Thyroid gland (tissue), 4 donors: ENCODE data around the gene TMEM273. TPM values are rescaled to one million over a fixed set of nuclear protein-coding genes. Genes with fewer than 3 reads are reported as not detected.

Source experiments
- DNase-seq, 2 donors: peaks; one replicate each; pipeline ENCODE4 v3.0.0-alpha.2; 2019
- H3K27ac ChIP-seq, 3 donors: fragments of 200-600 bp; sonication (generic); 1 replicate in 2 of 3; 2 replicates in 1 of 3; pipeline ENCODE4 v1.5.1; 2016 to 2019; ENCODE audit warnings: mild to moderate bottlenecking in 1 of 3, moderate library complexity in 1 of 3
- H3K27me3 ChIP-seq: fragments of 200-600 bp; sonication (generic); one replicate; pipeline ENCODE4 v1.5.1; 2019
- H3K36me3 ChIP-seq, 2 donors: fragments of 200-600 bp; sonication (generic); one replicate each; pipeline ENCODE4 v1.5.1; 2016 to 2019
- H3K4me1 ChIP-seq, 2 donors: fragments of 200-600 bp; sonication (generic); one replicate each; pipeline ENCODE4 v1.5.1; 2017 to 2019
- H3K4me3 ChIP-seq, 3 donors: fragments of 200-600 bp; sonication (generic); replicated peaks in 1 of 3; 1 replicate in 2 of 3; 2 replicates in 1 of 3; pipeline ENCODE4 v1.5.1; 2016; ENCODE audit warnings: mild to moderate bottlenecking in 1 of 3
- H3K9me3 ChIP-seq: fragments of 200-600 bp; sonication (generic); one replicate; pipeline ENCODE4 v1.5.1; 2017
- POLR2A ChIP-seq, 2 donors: fragments of 450-650 bp; IDR thresholded peaks; one replicate each; pipeline ENCODE4 v1.6.1; 2017; ENCODE audit warnings: antibody characterized with exemption in 2 of 2, mild to moderate bottlenecking in 2 of 2, moderate library complexity in 1 of 2
- WGBS, 2 donors: methylation state at CpG; one replicate each; pipeline ENCODE4 v1.1.5; 2017; 5-methylcytosine and 5-hydroxymethylcytosine counted together
- intact Hi-C: fragments of 100-400 bp; cut with DNase I; formaldehyde crosslinking; loops from one replicate; pipeline ENCODE4 v1.15.1; 2023
- total RNA-seq, 4 donors: library from RNA; depleted of rRNA; stranded (reverse); fragments of >200 nt; gene quantifications; one replicate each; pipeline ENCODE4 v1.2.3, GENCODE V29; 2016
- TF ChIP-seq, protein P1 (sequence below), 6 experiments: fragments of 200-600 bp in 3 of 6; fragments of 450-650 bp in 3 of 6; sonication (generic) in 3 of 6; IDR thresholded peaks; one replicate each; pipeline ENCODE4 v1.5.1; 2016 to 2019; ENCODE audit warnings: antibody characterized with exemption in 6 of 6, mild to moderate bottlenecking in 2 of 6, inconsistent platforms in 1 of 6, moderate library complexity in 1 of 6

The TMEM273 gene
- total RNA-seq, 4 donors from 2014 or later, result 4.2 to 15.0 (median 13.2) TPM

GRCh38 chr10:49164559-49165188 lies 23.5 kb downstream of the TMEM273 start:
- Histone ChIP-seq H3K4me3 (no peak overlapping the region), H3K27me3 (no peaks in the 10 kb centered on the region), H3K27ac (no peak overlapping the region), H3K4me1 (no peaks in the 10 kb centered on the region), H3K36me3 (no peaks in the 10 kb centered on the region), H3K9me3 (no peaks in the 10 kb centered on the region)
- intact Hi-C loops, result loop anchor here (2.0 kb wide), 1 partner anchor 182 kb away; no protein-coding TSS in a partner anchor
- TF ChIP-seq, protein P1, sequence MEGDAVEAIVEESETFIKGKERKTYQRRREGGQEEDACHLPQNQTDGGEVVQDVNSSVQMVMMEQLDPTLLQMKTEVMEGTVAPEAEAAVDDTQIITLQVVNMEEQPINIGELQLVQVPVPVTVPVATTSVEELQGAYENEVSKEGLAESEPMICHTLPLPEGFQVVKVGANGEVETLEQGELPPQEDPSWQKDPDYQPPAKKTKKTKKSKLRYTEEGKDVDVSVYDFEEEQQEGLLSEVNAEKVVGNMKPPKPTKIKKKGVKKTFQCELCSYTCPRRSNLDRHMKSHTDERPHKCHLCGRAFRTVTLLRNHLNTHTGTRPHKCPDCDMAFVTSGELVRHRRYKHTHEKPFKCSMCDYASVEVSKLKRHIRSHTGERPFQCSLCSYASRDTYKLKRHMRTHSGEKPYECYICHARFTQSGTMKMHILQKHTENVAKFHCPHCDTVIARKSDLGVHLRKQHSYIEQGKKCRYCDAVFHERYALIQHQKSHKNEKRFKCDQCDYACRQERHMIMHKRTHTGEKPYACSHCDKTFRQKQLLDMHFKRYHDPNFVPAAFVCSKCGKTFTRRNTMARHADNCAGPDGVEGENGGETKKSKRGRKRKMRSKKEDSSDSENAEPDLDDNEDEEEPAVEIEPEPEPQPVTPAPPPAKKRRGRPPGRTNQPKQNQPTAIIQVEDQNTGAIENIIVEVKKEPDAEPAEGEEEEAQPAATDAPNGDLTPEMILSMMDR (IDR thresholded peaks at IDR 0.05), result peak in 5 of 6 experiments; percentile 55 to 86 (median 73)
- no peak for TF ChIP-seq POLR2A (IDR thresholded peaks at IDR 0.05)
- peak; percentile 54 to 59 for DNase-seq
- WGBS, 2 donors, result 63% methylated on average over 9 of the region's 9 CpGs

DNA sequence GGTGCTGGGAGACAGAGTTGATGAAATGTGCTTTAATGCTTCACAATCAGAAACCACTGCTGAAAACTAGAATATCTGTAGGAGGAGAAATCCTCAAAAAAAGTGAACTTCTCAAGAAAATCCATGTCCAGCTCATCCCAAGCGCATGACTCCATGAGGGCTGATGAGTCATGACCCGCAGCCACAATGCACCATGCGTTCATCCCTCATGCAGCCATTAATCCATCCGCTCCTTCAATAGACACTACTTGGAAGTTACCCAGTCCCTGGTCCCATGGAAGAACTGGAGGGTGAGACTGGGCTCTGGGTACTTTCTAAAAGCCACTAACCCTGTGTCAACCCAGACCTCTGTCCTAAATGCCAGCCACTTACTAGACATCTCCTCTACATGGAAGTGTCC lies 24.4 kb downstream of the TMEM273 start:
- no peak for DNase-seq
- Histone ChIP-seq H3K27me3 (no peaks in the 10 kb centered on the region), H3K9me3 (no peaks in the 10 kb centered on the region), H3K4me3 (no peak overlapping the region), H3K36me3 (no peaks in the 10 kb centered on the region), H3K4me1 (no peaks in the 10 kb centered on the region), H3K27ac (no peak overlapping the region)
- TF ChIP-seq POLR2A (IDR thresholded peaks at IDR 0.05), result no peak
- TF ChIP-seq, protein P1 (IDR thresholded peaks at IDR 0.05), result no peak
- 93 to 95% methylated on average over 4 of the region's 4 CpGs for WGBS, 2 donors
- intact Hi-C loops, result loop anchor here (2.0 kb wide), 1 partner anchor 181 kb away; no protein-coding TSS in a partner anchor

DNA sequence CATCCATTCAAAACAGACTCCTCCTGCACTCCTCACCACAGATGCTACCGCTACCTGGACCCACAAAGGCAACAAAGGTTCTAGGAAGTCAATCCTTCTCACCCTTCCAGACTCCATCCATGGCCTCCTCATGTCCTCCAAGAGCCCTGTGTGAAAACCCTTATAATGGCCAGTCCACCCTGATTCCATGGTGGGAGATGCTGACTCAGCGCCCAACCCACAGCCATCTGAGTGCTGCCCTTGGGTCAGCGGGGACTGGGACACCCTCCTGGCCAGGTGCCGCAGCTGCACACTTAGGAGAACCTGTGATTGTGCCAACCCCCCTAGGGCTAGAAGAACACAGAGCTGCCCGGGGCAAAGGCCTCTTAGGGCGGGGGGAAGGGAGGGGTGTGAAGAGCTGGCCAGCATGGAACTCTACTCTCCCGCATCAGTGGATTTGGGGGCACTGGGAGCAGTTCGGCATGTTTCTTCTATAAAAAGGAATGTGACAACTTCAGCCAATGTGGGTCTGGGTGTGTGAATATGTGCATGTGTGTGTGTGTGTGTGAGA lies 25.4 kb downstream of the TMEM273 start:
- 83 to 98% methylated on average over 3 to 6 of the region's 8 CpGs for WGBS, 2 donors
- DNase-seq, result no peak
- Histone ChIP-seq H3K27me3 (no peaks in the 10 kb centered on the region), H3K9me3 (no peaks in the 10 kb centered on the region), H3K27ac (no peak overlapping the region), H3K36me3 (no peaks in the 10 kb centered on the region), H3K4me3 (no peak overlapping the region), H3K4me1 (no peaks in the 10 kb centered on the region)
- TF ChIP-seq, protein P1 (IDR thresholded peaks at IDR 0.05), result no peak
- no peak for TF ChIP-seq POLR2A (IDR thresholded peaks at IDR 0.05)
- intact Hi-C loops, result no loop called here

GRCh38 chr10:49162063-49162462 lies 26.1 kb downstream of the TMEM273 start:
- Histone ChIP-seq H3K4me1 (no peaks in the 10 kb centered on the region), H3K27me3 (no peaks in the 10 kb centered on the region), H3K27ac (no peak overlapping the region), H3K4me3 (no peak overlapping the region), H3K36me3 (no peaks in the 10 kb centered on the region), H3K9me3 (no peaks in the 10 kb centered on the region)
- DNase-seq, result no peak
- 77% methylated on average over 5 of the region's 5 CpGs for WGBS, 2 donors
- TF ChIP-seq, protein P1 (IDR thresholded peaks at IDR 0.05), result no peak
- TF ChIP-seq POLR2A (IDR thresholded peaks at IDR 0.05), result no peak
- intact Hi-C loops, result no loop called here

DNA sequence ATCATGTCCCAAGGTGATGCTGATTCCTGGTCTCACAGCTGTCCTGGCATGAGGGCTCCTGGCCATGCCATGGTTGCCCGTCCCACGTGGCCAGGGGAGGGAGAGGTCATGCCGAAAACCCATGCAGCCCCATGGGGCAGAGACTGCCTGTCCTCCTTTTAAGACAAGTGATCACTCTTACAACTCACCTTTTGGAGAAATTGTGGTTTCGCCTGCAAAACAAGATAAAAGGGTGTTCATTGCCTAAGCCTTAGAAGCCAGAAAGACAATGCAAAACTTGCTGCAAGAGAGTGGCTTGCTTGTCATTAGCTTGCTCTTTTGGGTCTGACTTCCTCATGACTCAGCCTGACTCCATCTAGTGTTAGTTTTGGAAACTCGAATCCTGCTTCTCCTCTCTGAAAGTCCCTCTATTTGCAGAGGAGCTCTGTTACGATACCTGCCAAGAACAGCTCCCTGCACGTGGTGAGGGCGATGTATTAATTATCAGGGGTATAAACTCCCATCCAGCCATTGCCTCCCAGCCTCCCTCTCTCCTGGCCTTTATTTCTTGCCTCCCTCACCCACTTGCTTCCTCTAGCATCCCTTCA lies 26.7 kb downstream of the TMEM273 start:
- Histone ChIP-seq H3K27me3 (no peaks in the 10 kb centered on the region), H3K4me3 (no peak overlapping the region), H3K36me3 (no peaks in the 10 kb centered on the region), H3K9me3 (no peaks in the 10 kb centered on the region), H3K27ac (no peak overlapping the region), H3K4me1 (no peaks in the 10 kb centered on the region)
- no peak for TF ChIP-seq POLR2A (IDR thresholded peaks at IDR 0.05)
- TF ChIP-seq, protein P1 (IDR thresholded peaks at IDR 0.05), result peak in 4 of 6 experiments; percentile 34 to 67 (median 54)
- DNase-seq, result peak; percentile 16 to 22
- WGBS, 2 donors, result 52 to 53% methylated on average over 8 of the region's 8 CpGs
- intact Hi-C loops, result no loop called here
